SU-DHL-6 (cell line): ENCODE results near the gene DOCK3.

Experiments used
- H2AFZ ChIP-seq: fragments of 200-600 bp; sonication (generic); 2 replicates; pipeline ENCODE4 v1.6.1; 2014; ENCODE audit warnings: low read depth, mild to moderate bottlenecking, moderate library complexity, mixed read lengths, antibody characterized with exemption, low read length; ENCODE audit not compliant: severe bottlenecking
- H3F3A ChIP-seq: fragments of 200-600 bp; shearing (Covaris generic); 2 replicates; pipeline ENCODE4 v1.6.0; 2016; ENCODE audit warnings: antibody characterized with exemption, mild to moderate bottlenecking; ENCODE audit not compliant: insufficient read depth
- H3K27ac ChIP-seq: fragments of 200-600 bp; sonication (generic); 2 replicates; pipeline ENCODE4 v1.5.1; 2016; ENCODE audit warnings: low read depth, mild to moderate bottlenecking, low read length, moderate library complexity, mixed read lengths
- H3K27me3 ChIP-seq: fragments of 200-600 bp; sonication (generic), shearing (Covaris generic); 2 replicates; pipeline ENCODE4 v1.6.0; 2014; ENCODE audit warnings: mild to moderate bottlenecking, low read length
- H3K36me3 ChIP-seq: fragments of 200-600 bp; sonication (generic); 2 replicates; pipeline ENCODE4 v1.6.1; 2014; ENCODE audit warnings: mild to moderate bottlenecking, low read length, mixed read lengths
- H3K4me2 ChIP-seq: fragments of 300-600, 200-600 bp; shearing (Covaris generic), sonication (generic); 2 replicates; pipeline ENCODE4 v1.6.0; 2014; ENCODE audit warnings: low read length, low read depth, mild to moderate bottlenecking; ENCODE audit not compliant: poor library complexity, severe bottlenecking
- H3K4me3 ChIP-seq: fragments of 200-600 bp; sonication (generic); 2 replicates; pipeline ENCODE4 v1.5.1; 2014; ENCODE audit warnings: antibody characterized with exemption, low read length, mild to moderate bottlenecking, mixed read lengths; ENCODE audit not compliant: insufficient read depth, poor library complexity, severe bottlenecking
- H3K79me2 ChIP-seq: fragments of 200-600 bp; sonication (generic); 2 replicates; pipeline ENCODE4 v1.6.1; 2014; ENCODE audit warnings: mild to moderate bottlenecking, low read length, moderate library complexity; ENCODE audit not compliant: insufficient read depth
- H3K9ac ChIP-seq: fragments of 200-600 bp; sonication (generic); 2 replicates; pipeline ENCODE4 v1.7.0; 2014; ENCODE audit warnings: mild to moderate bottlenecking, low read length
- H3K9me2 ChIP-seq: fragments of 200-600 bp; sonication (generic); replicated peaks from 2 replicates; pipeline ENCODE4 v1.6.1; 2014; ENCODE audit warnings: low read length; ENCODE audit not compliant: insufficient read depth
- H3K9me3 ChIP-seq: fragments of 200-600 bp; sonication (generic); 2 replicates; pipeline ENCODE4 v1.6.1; 2014; ENCODE audit warnings: low read length, mixed read lengths; ENCODE audit not compliant: insufficient read depth
- H4K20me1 ChIP-seq: fragments of 200-600 bp; sonication (generic); 2 replicates; pipeline ENCODE4 v1.6.1; 2014; ENCODE audit warnings: low read depth, mild to moderate bottlenecking, antibody characterized with exemption, low read length, moderate library complexity, mixed read lengths
- EZH2phosphoT487 ChIP-seq: fragments of 200-600 bp; sonication (generic), shearing (Covaris generic); conservative IDR thresholded peaks from 2 replicates; pipeline ENCODE4 v1.6.1; 2018; ENCODE audit warnings: mild to moderate bottlenecking, antibody characterized with exemption, low read length, moderate library complexity, mixed read lengths
- TF ChIP-seq, protein P1 (sequence below): fragments of 200-600 bp; sonication (generic); IDR thresholded peaks from one replicate; pipeline ENCODE4 v1.5.1; 2017; ENCODE audit warnings: antibody characterized with exemption, mild to moderate bottlenecking, low read length, moderate library complexity; ENCODE audit not compliant: insufficient read depth, poor library complexity, severe bottlenecking

DOCK3 gene

GRCh38 chr3:50648944-50649343, 25.8 kb upstream of the DOCK3 start:
- no peak for TF ChIP-seq EZH2phosphoT487
- TF ChIP-seq, protein P1, sequence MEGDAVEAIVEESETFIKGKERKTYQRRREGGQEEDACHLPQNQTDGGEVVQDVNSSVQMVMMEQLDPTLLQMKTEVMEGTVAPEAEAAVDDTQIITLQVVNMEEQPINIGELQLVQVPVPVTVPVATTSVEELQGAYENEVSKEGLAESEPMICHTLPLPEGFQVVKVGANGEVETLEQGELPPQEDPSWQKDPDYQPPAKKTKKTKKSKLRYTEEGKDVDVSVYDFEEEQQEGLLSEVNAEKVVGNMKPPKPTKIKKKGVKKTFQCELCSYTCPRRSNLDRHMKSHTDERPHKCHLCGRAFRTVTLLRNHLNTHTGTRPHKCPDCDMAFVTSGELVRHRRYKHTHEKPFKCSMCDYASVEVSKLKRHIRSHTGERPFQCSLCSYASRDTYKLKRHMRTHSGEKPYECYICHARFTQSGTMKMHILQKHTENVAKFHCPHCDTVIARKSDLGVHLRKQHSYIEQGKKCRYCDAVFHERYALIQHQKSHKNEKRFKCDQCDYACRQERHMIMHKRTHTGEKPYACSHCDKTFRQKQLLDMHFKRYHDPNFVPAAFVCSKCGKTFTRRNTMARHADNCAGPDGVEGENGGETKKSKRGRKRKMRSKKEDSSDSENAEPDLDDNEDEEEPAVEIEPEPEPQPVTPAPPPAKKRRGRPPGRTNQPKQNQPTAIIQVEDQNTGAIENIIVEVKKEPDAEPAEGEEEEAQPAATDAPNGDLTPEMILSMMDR, result no peak
- Histone ChIP-seq H3K4me3 (no peak overlapping the region), H3F3A (no peaks in the 10 kb centered on the region), H4K20me1 (no peaks in the 10 kb centered on the region), H3K9ac (no peak overlapping the region), H3K27me3 (no peaks in the 10 kb centered on the region), H3K27ac (no peak overlapping the region), H3K36me3 (no peaks in the 10 kb centered on the region), H3K9me3 (no peaks in the 10 kb centered on the region), H3K79me2 (no peaks in the 10 kb centered on the region), H3K4me2 (no peak overlapping the region), H3K9me2 (no peaks in the 10 kb centered on the region), H2AFZ (no peak overlapping the region)

GRCh38 chr3:50649451-50649931, 25.2 kb upstream of the DOCK3 start:
- Histone ChIP-seq H3K9me3 (no peaks in the 10 kb centered on the region), H3K9ac (no peak overlapping the region), H3K27ac (no peak overlapping the region), H3K27me3 (no peaks in the 10 kb centered on the region), H4K20me1 (no peaks in the 10 kb centered on the region), H3K9me2 (no peaks in the 10 kb centered on the region), H2AFZ (no peak overlapping the region), H3K36me3 (no peaks in the 10 kb centered on the region), H3F3A (no peaks in the 10 kb centered on the region), H3K79me2 (no peaks in the 10 kb centered on the region), H3K4me3 (no peak overlapping the region), H3K4me2 (no peak overlapping the region)
- TF ChIP-seq, protein P1, result no peak
- TF ChIP-seq EZH2phosphoT487, result no peak

DNA sequence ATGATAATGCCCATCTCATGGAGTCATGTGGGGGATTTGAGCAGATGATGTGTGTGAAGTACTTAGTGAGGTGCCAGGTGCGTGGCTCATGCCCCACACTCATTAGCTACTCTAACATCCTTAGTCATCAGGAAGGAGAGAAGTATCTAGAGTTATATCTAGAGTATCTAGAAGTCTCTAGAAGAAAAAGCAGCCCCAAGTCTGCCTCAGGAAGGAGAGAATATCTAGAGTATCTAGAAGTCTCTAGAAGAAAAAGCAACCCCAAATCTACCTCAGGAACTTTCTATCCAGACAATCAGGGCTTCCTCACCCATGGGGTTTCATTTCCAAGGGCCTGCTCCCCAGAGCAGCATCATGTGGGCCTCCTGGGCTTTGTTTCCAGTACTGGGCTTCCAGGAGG, 24.7 kb upstream of the DOCK3 start:
- TF ChIP-seq, protein P1, result no peak
- no peak for TF ChIP-seq EZH2phosphoT487
- H4K20me1 ChIP-seq, result no peaks in the 10 kb centered on the region

More for the DNA sequence above, 24.7 kb upstream of the DOCK3 start:
- Histone ChIP-seq H3K27ac (no peak overlapping the region), H3K36me3 (no peaks in the 10 kb centered on the region), H3F3A (no peaks in the 10 kb centered on the region), H3K9ac (no peak overlapping the region), H3K9me2 (no peaks in the 10 kb centered on the region), H3K4me3 (no peak overlapping the region), H2AFZ (no peak overlapping the region), H3K9me3 (no peaks in the 10 kb centered on the region), H3K79me2 (no peaks in the 10 kb centered on the region), H3K4me2 (no peak overlapping the region), H3K27me3 (no peaks in the 10 kb centered on the region)
